ENCODE measurements around the gene CFAP210. TPM values are rescaled to one million over a fixed set of nuclear protein-coding genes. Genes with fewer than 3 reads are reported as not detected.
"Not testable (repeated sequence)": the region's sequence is repeated elsewhere in the genome, so short reads cannot be mapped to it uniquely, and the experiment has no call there.

The CFAP210 gene
- total RNA-seq, 5 donors from 2014 or later (not counting 1 experiment from before 2014, with no cell fraction given): 0.35 to 0.96 TPM; not detected in 3

- H3K4me1 Mint-ChIP-seq: peaks cover 30 to 41% (median 39%) of the 10 kb centered on the region in 3 donors
- CTCF ChIA-PET: no interaction called here
Measured at GRCh38 chr2:169619946-169620345, 74.3 kb downstream of the CFAP210 start.

GRCh38 chr2:169615982-169616381, 78.2 kb downstream of the CFAP210 start:
- CTCF ChIA-PET; H3K27ac Mint-ChIP-seq; H3K27me3 Mint-ChIP-seq; H3K4me3 ChIP-seq (ENCODE audit: control insufficient read depth in 1 of 2, extremely low read depth in 1 of 2, low read length in 1 of 2); ATAC-seq (replicated peaks in 1 of 4); POLR2A ChIA-PET; H3K27ac ChIP-seq (ENCODE audit: low read length); H3K9me3 Mint-ChIP-seq; H3K9me3 ChIP-seq; H3K27me3 ChIP-seq (replicated peaks in 1 of 2; ENCODE audit: control insufficient read depth in 2 of 2, extremely low read depth in 1 of 2, insufficient read depth in 2 of 2, low read length in 1 of 2); DNase-seq; H3K4me3 Mint-ChIP-seq; H3K4me1 ChIP-seq (ENCODE audit: control insufficient read depth in 1 of 2, extremely low read depth in 1 of 2, insufficient read depth in 2 of 2, low read length in 2 of 2): not testable (repeated sequence)
- no CpG with 5 or more reads among the region's 1 CpG for WGBS (ENCODE audit: insufficient coverage)
- peaks cover 19 to 40% of the 10 kb centered on the region in 2 donors for H3K36me3 ChIP-seq (ENCODE audit: control insufficient read depth in 2 of 2, extremely low read depth in 1 of 2, insufficient read depth in 1 of 2, low read length in 1 of 2)
- Mint-ChIP-seq H3K36me3 (peaks cover 83% of the 10 kb centered on the region), H3K4me1 (peaks cover 30 to 39% (median 38%) of the 10 kb centered on the region in 3 donors)

More at GRCh38 chr2:169619946-169620345, 74.3 kb downstream of the CFAP210 start:
- Histone ChIP-seq H3K27me3 (replicated peaks in 1 of 2; ENCODE audit: control insufficient read depth in 2 of 2, extremely low read depth in 1 of 2, insufficient read depth in 2 of 2, low read length in 1 of 2) (no peaks in the 10 kb centered on the region), H3K9me3 (peaks cover 3% of the 10 kb centered on the region), H3K4me3 (ENCODE audit: control insufficient read depth in 1 of 2, extremely low read depth in 1 of 2, low read length in 1 of 2) (no peak overlapping the region), H3K36me3 (ENCODE audit: control insufficient read depth in 2 of 2, extremely low read depth in 1 of 2, insufficient read depth in 1 of 2, low read length in 1 of 2) (peaks cover 9 to 38% of the 10 kb centered on the region in 2 donors), H3K4me1 (ENCODE audit: control insufficient read depth in 1 of 2, extremely low read depth in 1 of 2, insufficient read depth in 2 of 2, low read length in 2 of 2) (no peaks in the 10 kb centered on the region), H3K27ac (ENCODE audit: low read length) (no peak overlapping the region)
- H3K27ac Mint-ChIP-seq: peak overlapping the region in 1 of 2 donors; percentile 50
- DNase-seq (no peak), ATAC-seq (replicated peaks in 1 of 4) (no peak)
- no peak overlapping the region for H3K4me3 Mint-ChIP-seq
- WGBS (ENCODE audit: insufficient coverage): no CpG with 5 or more reads among the region's 3 CpGs
- POLR2A ChIA-PET: no interaction called here
- peaks cover 71% of the 10 kb centered on the region for H3K36me3 Mint-ChIP-seq
- H3K27me3 Mint-ChIP-seq: no peaks in the 10 kb centered on the region
- H3K9me3 Mint-ChIP-seq: peaks cover 4 to 10% (median 4%) of the 10 kb centered on the region in 3 donors

GRCh38 chr2:169613876-169614275, 80.3 kb downstream of the CFAP210 start:
- no peak for ATAC-seq (replicated peaks in 1 of 4)
- ChIA-PET POLR2A (interaction anchor here in 1 of 2 donors (0.6 kb wide), 1 partner anchor 90 kb away, joined by 12 read pairs; no protein-coding TSS in a partner anchor), CTCF (no interaction called here)
- Mint-ChIP-seq H3K9me3 (peaks cover 4 to 10% (median 4%) of the 10 kb centered on the region in 3 donors), H3K4me1 (peaks cover 14 to 26% (median 23%) of the 10 kb centered on the region in 3 donors), H3K36me3 (peaks cover 87% of the 10 kb centered on the region), H3K27me3 (no peaks in the 10 kb centered on the region), H3K27ac (no peak overlapping the region), H3K4me3 (no peak overlapping the region)
- Histone ChIP-seq H3K4me3 (ENCODE audit: control insufficient read depth in 1 of 2, extremely low read depth in 1 of 2, low read length in 1 of 2) (no peak overlapping the region), H3K27ac (ENCODE audit: low read length) (no peak overlapping the region), H3K4me1 (ENCODE audit: control insufficient read depth in 1 of 2, extremely low read depth in 1 of 2, insufficient read depth in 2 of 2, low read length in 2 of 2) (no peaks in the 10 kb centered on the region), H3K9me3 (peaks cover 3% of the 10 kb centered on the region), H3K27me3 (replicated peaks in 1 of 2; ENCODE audit: control insufficient read depth in 2 of 2, extremely low read depth in 1 of 2, insufficient read depth in 2 of 2, low read length in 1 of 2) (no peaks in the 10 kb centered on the region), H3K36me3 (ENCODE audit: control insufficient read depth in 2 of 2, extremely low read depth in 1 of 2, insufficient read depth in 1 of 2, low read length in 1 of 2) (peaks cover 20 to 50% of the 10 kb centered on the region in 2 donors)
- no CpG with 5 or more reads among the region's 2 CpGs for whole genome bisulfite sequencing (ENCODE audit: insufficient coverage)
- no peak for DNase-seq

GRCh38 chr2:169609264-169609663, 84.9 kb downstream of the CFAP210 start:
- H3K9me3 ChIP-seq: no peaks in the 10 kb centered on the region
- Mint-ChIP-seq H3K36me3 (peaks cover 48% of the 10 kb centered on the region), H3K27me3 (no peaks in the 10 kb centered on the region), H3K27ac (no peak overlapping the region), H3K9me3 (no peaks in the 10 kb centered on the region), H3K4me3 (no peak overlapping the region), H3K4me1 (no peaks in the 10 kb centered on the region)
- no peak overlapping the region for H3K4me3 ChIP-seq (ENCODE audit: control insufficient read depth in 1 of 2, extremely low read depth in 1 of 2, low read length in 1 of 2)
- ATAC-seq (replicated peaks in 1 of 4) (no peak), DNase-seq (no peak)
- no peaks in the 10 kb centered on the region for H3K27me3 ChIP-seq (replicated peaks in 1 of 2; ENCODE audit: control insufficient read depth in 2 of 2, extremely low read depth in 1 of 2, insufficient read depth in 2 of 2, low read length in 1 of 2)
- WGBS (ENCODE audit: insufficient coverage): 100% methylated on average over 1 of the region's 2 CpGs
- peaks cover 22 to 63% of the 10 kb centered on the region in 2 donors for H3K36me3 ChIP-seq (ENCODE audit: control insufficient read depth in 2 of 2, extremely low read depth in 1 of 2, insufficient read depth in 1 of 2, low read length in 1 of 2)
- ChIA-PET POLR2A (no interaction called here), CTCF (no interaction called here)
- no peak overlapping the region for H3K27ac ChIP-seq (ENCODE audit: low read length)
- no peaks in the 10 kb centered on the region for H3K4me1 ChIP-seq (ENCODE audit: control insufficient read depth in 1 of 2, extremely low read depth in 1 of 2, insufficient read depth in 2 of 2, low read length in 2 of 2)

GRCh38 chr2:169599568-169599967, 94.6 kb downstream of the CFAP210 start:
- no peaks in the 10 kb centered on the region for H3K9me3 Mint-ChIP-seq
- ATAC-seq (replicated peaks in 1 of 4) (no peak), DNase-seq (no peak)
- Histone ChIP-seq H3K27ac (ENCODE audit: low read length) (no peak overlapping the region), H3K36me3 (ENCODE audit: control insufficient read depth in 2 of 2, extremely low read depth in 1 of 2, insufficient read depth in 1 of 2, low read length in 1 of 2) (peaks cover 0 to 4% of the 10 kb centered on the region in 2 donors), H3K4me3 (ENCODE audit: control insufficient read depth in 1 of 2, extremely low read depth in 1 of 2, low read length in 1 of 2) (no peak overlapping the region), H3K27me3 (replicated peaks in 1 of 2; ENCODE audit: control insufficient read depth in 2 of 2, extremely low read depth in 1 of 2, insufficient read depth in 2 of 2, low read length in 1 of 2) (no peaks in the 10 kb centered on the region), H3K9me3 (no peaks in the 10 kb centered on the region), H3K4me1 (ENCODE audit: control insufficient read depth in 1 of 2, extremely low read depth in 1 of 2, insufficient read depth in 2 of 2, low read length in 2 of 2) (no peaks in the 10 kb centered on the region)
- no peaks in the 10 kb centered on the region for H3K27me3 Mint-ChIP-seq
- ChIA-PET CTCF (interaction anchor here in 1 of 2 donors (0.5 to 0.7 kb wide), 2 partner anchors 21 to 47 kb away, joined by 3 to 4 read pairs; no protein-coding TSS in a partner anchor), POLR2A (no interaction called here)
- no peak overlapping the region for H3K27ac Mint-ChIP-seq
- peaks cover 12% of the 10 kb centered on the region for H3K36me3 Mint-ChIP-seq
- H3K4me1 Mint-ChIP-seq: peaks cover 40 to 58% (median 41%) of the 10 kb centered on the region in 3 donors
- no peak overlapping the region for H3K4me3 Mint-ChIP-seq

- no peaks in the 10 kb centered on the region for H3K36me3 ChIP-seq (ENCODE audit: control insufficient read depth in 2 of 2, extremely low read depth in 1 of 2, insufficient read depth in 1 of 2, low read length in 1 of 2)
- Mint-ChIP-seq H3K9me3 (no peaks in the 10 kb centered on the region), H3K4me1 (peaks cover 40 to 58% (median 41%) of the 10 kb centered on the region in 3 donors), H3K27me3 (no peaks in the 10 kb centered on the region), H3K4me3 (no peak overlapping the region), H3K36me3 (peaks cover 12% of the 10 kb centered on the region), H3K27ac (no peak overlapping the region)
- H3K27ac ChIP-seq (ENCODE audit: low read length): no peak overlapping the region
- no CpG with 5 or more reads among the region's 2 CpGs for WGBS (ENCODE audit: insufficient coverage)
- no peaks in the 10 kb centered on the region for H3K9me3 ChIP-seq
- ATAC-seq (replicated peaks in 1 of 4): no peak
- DNase-seq: no peak
- H3K27me3 ChIP-seq (replicated peaks in 1 of 2; ENCODE audit: control insufficient read depth in 2 of 2, extremely low read depth in 1 of 2, insufficient read depth in 2 of 2, low read length in 1 of 2): no peaks in the 10 kb centered on the region
- ChIA-PET CTCF (interaction anchor here in 1 of 2 donors (0.5 kb wide), 1 partner anchor 20 kb away, joined by 4 read pairs; no protein-coding TSS in a partner anchor), POLR2A (interaction anchor here in 1 of 2 donors (0.6 to 0.7 kb wide), 2 partner anchors 11 to 1359 kb away, joined by 3 read pairs; no protein-coding TSS in a partner anchor)
- H3K4me3 ChIP-seq (ENCODE audit: control insufficient read depth in 1 of 2, extremely low read depth in 1 of 2, low read length in 1 of 2): no peak overlapping the region
- H3K4me1 ChIP-seq (ENCODE audit: control insufficient read depth in 1 of 2, extremely low read depth in 1 of 2, insufficient read depth in 2 of 2, low read length in 2 of 2): no peaks in the 10 kb centered on the region
Measured at GRCh38 chr2:169598982-169599381, 95.2 kb downstream of the CFAP210 start.
